ENCODE data around the gene SARDH. TPM values are rescaled to one million over a fixed set of nuclear protein-coding genes. Genes with fewer than 3 reads are reported as not detected.

SARDH gene
- total RNA-seq, 1 donor from 2014 or later: 1.8 TPM

DNA sequence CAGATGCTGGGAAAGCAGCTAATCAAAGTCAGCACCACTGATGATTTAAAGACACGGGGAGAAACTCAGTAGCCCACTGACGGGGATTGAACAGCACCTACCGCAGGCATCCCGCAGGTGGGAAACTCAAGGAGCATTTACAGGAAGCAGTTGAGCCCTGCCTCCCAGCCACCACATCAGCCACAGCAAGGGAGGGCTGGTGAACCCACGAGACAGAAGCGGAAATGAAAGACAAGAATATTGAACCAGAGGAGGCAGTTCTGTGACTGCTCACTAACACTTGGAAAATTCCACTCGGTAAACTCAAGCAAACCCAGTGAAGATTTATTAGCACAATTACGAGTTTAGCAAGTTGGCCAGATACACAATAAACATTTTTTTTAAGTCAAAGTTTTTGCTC lies 118.4 kb downstream of the SARDH start:
- H3K36me3 ChIP-seq (ENCODE audit: control insufficient read depth, insufficient read depth, low read length): no peaks in the 10 kb centered on the region
- H3K4me3 ChIP-seq (ENCODE audit: low read depth, low read length): no peak overlapping the region
- no peak for DNase-seq (ENCODE audit: low read depth)
- peaks cover 22% of the 10 kb centered on the region for H3K27me3 ChIP-seq (ENCODE audit: control insufficient read depth, insufficient read depth, low read length)
- no peak for TF ChIP-seq CTCF (IDR thresholded peaks at IDR 0.05; ENCODE audit: insufficient read depth, low read length, poor library complexity, severe bottlenecking)

DNA sequence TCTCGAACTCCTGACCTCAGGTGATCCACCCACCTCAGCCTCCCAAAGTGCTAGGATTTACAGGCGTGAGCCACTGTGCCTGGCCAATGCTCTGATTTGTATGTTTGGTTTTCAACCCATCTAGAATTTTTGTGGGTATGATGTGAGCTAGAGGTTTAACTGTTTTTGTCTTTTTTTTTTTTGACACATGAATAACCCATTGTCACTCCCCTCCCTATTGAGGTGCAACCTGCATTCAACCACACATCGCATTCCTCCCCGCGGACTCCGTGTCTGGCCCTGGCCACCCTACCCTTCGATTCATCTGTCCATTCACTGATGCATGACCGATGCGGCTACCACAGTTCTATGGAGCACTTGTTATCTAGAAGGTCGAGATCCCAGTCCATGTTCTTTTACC lies 119.4 kb downstream of the SARDH start:
- no peak for TF ChIP-seq CTCF (IDR thresholded peaks at IDR 0.05; ENCODE audit: insufficient read depth, low read length, poor library complexity, severe bottlenecking)
- H3K36me3 ChIP-seq (ENCODE audit: control insufficient read depth, insufficient read depth, low read length): no peaks in the 10 kb centered on the region
- H3K27me3 ChIP-seq (ENCODE audit: control insufficient read depth, insufficient read depth, low read length): peaks cover 31% of the 10 kb centered on the region
- DNase-seq (ENCODE audit: low read depth): no peak
- H3K4me3 ChIP-seq (ENCODE audit: low read depth, low read length): no peak overlapping the region

DNA sequence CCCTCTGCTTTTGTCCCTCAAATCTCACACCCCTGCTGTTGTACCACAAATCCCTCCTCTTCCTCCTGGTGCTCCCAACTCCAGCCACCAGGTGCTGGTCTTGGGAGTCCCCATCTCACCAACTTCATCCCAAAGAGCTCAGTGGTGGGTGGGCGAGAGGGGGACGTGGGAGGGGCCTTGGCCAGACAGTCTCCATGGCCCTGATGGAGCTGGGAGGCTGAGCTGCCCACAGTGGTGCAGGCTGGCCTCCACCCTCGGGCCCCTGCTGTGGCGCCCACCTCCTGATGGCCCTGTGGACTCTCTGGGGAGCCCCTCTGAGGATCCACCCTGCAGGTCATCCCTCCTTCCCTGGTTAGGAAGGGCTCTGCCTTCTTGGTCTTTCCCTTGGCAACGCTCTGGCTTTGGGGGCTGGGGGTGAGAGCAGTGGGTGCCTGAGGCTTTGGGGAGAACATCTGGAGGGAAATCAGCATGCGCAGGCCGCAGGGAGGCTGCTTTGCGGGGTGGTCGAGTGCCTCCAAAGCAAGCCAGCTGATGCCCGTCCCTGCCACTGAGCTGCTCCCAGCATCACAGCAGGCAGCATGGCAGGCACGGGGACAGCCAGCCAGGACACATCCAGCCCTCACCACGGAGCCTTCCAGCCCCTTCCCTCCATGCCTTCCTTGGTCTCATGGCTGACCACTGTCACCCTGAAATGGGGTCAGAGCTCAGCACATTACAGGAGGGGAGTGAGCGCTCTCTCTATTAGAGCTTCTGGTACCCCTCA lies 121.3 kb downstream of the SARDH start:
- no peaks in the 10 kb centered on the region for H3K36me3 ChIP-seq (ENCODE audit: control insufficient read depth, insufficient read depth, low read length)
- no peak for DNase-seq (ENCODE audit: low read depth)
- TF ChIP-seq CTCF (IDR thresholded peaks at IDR 0.05; ENCODE audit: insufficient read depth, low read length, poor library complexity, severe bottlenecking): no peak
- H3K4me3 ChIP-seq (ENCODE audit: low read depth, low read length): no peak overlapping the region
- peaks cover 40% of the 10 kb centered on the region for H3K27me3 ChIP-seq (ENCODE audit: control insufficient read depth, insufficient read depth, low read length)

DNA sequence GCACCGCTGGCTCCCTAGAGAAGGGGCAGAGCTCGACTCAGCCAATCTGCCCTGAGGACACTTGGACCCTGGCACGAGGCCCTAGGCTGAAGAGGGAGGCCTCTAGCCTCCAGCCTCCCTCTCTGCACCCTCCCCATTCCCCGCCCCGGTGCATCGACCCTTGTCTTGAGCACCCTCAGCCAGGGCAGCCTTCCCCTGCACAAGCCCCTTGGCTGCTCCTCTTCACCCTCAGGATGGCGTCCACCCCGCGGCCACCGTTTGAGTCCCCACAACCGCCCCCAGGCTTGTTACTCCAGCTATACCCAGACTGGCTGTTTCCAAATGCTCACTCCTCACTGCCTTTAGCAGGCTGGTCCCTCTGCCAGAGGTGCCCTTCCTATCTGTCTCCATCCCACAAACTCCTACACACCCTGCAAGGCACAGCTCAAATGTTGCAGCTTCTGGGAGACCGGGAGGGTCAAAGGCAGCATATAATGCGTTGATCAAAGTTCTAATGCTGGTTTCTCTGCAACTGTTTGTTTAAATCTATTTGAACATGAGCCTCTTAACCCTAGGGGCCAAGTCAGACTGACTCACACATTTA lies 122.5 kb downstream of the SARDH start:
- no peaks in the 10 kb centered on the region for H3K36me3 ChIP-seq (ENCODE audit: control insufficient read depth, insufficient read depth, low read length)
- no peak overlapping the region for H3K4me3 ChIP-seq (ENCODE audit: low read depth, low read length)
- H3K27me3 ChIP-seq (ENCODE audit: control insufficient read depth, insufficient read depth, low read length): peaks cover 40% of the 10 kb centered on the region
- no peak for DNase-seq (ENCODE audit: low read depth)
- TF ChIP-seq CTCF (IDR thresholded peaks at IDR 0.05; ENCODE audit: insufficient read depth, low read length, poor library complexity, severe bottlenecking): no peak

- DNase-seq (ENCODE audit: low read depth): no peak
- Histone ChIP-seq H3K36me3 (ENCODE audit: control insufficient read depth, insufficient read depth, low read length) (no peaks in the 10 kb centered on the region), H3K27me3 (ENCODE audit: control insufficient read depth, insufficient read depth, low read length) (peaks cover 39% of the 10 kb centered on the region), H3K4me3 (ENCODE audit: low read depth, low read length) (no peak overlapping the region)
- TF ChIP-seq CTCF (IDR thresholded peaks at IDR 0.05; ENCODE audit: insufficient read depth, low read length, poor library complexity, severe bottlenecking): no peak
These were observed 123.0 kb downstream of the SARDH start for GRCh38 chr9:133615186-133615585.

Data from kidney epithelial cell (primary cell).